Muscle of arm (tissue), 12 donors: ENCODE data around the gene ERC1. TPM values are rescaled to one million over a fixed set of nuclear protein-coding genes. Genes with fewer than 3 reads are reported as not detected.
"Not testable (repeated sequence)": the region's sequence is repeated elsewhere in the genome, so short reads cannot be mapped to it uniquely, and the experiment has no call there.

ENCODE experiments used
- DNase-seq: peaks from one replicate; pipeline ENCODE4 v3.0.0-alpha.2; 2013
- polyA plus RNA-seq, 12 donors: library from polyadenylated mRNA; unstranded; fragments of 120-200 nt; gene quantifications; one replicate each; pipeline ENCODE4 v1.2.1, GENCODE V29; 2013; ENCODE audit not compliant: insufficient read length in 12 of 12

ERC1 gene
- polyA plus RNA-seq, 12 donors, result 23.3 to 33.2 (median 25.5) TPM; not detected in 1

- DNase-seq, result no peak
These were observed 323.5 kb downstream of the ERC1 start for GRCh38 chr12:1314523-1314922.

GRCh38 chr12:1316991-1317390, 326.0 kb downstream of the ERC1 start:
- not testable (repeated sequence) for DNase-seq

- peak; percentile 72 for DNase-seq
These were observed 327.5 kb downstream of the ERC1 start for GRCh38 chr12:1318327-1319031.

DNA sequence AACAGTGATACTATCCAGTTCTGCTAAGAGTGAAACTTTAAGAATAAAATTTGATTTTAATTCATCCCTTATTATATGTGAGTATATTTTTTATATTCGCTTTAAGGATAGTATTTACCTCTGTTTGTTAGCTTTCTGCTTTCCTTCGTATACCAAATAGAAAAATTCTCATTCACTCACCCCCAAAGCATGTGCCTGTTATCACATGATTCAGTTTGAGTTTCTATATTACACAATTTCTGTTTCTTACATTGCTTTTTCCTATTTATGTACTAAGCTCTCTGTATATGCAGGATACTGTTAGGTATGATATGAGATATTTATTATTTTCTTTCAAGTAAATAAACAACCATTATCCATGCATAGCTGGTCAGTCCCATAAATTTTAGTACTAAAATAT, 328.2 kb downstream of the ERC1 start:
- no peak for DNase-seq

DNA sequence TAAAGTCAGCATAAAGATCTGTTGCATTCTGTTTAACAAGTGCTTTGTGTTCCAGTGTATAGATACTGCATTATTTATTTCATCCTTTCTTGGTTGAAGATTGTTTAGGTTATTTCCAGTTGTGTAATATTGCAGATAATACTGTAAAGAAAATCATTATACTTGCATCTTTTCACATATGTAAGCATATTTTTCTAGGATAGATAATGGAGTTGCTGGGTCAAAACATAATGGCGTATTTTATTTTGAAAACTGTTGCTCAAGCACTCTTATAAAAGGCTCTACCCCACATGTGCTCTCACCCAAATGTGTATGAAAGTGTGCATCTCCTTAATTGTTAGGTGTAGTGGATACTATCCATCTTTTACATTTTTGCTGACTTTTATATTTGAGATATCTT, 329.0 kb downstream of the ERC1 start:
- no peak for DNase-seq

GRCh38 chr12:1322821-1323220, 331.8 kb downstream of the ERC1 start:
- DNase-seq, result no peak

DNA sequence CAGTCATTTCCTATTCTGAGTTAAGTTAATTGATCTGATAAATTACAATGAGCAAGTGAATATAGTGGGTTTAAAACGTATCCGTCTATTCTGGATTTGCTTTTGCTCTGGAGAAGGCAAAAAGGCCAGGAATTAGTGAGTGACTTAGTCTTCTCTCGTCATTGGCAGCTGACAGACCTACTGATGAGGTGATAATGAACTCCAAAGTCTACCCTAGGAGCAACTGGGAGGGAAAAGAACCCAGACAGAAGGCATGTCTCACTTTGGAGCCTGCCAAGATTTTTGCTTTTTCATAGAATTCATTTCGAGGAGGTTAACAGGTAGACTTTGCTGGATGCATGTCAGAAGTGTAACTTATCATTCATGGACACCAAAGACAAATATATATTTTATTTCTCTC, 333.1 kb downstream of the ERC1 start:
- no peak for DNase-seq

DNA sequence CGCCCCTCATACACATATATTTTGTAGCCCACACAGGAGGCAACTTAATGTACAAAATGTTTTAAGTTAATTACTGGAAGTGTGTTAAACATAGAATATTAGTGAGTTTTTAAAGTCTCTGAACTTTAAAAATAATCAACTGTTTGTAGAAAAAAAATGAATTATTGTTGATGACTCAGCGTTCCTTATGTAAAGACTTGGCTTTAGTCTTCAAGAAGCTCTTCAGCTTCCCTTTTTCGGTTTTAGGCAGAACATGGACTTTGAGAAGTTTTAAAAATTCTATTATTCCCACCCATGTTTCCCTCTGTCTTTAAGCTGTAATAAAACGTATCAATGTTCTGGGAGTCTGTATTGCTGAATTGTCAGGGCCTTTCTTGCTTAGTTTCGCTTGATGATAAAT, 333.9 kb downstream of the ERC1 start:
- DNase-seq, result no peak

- DNase-seq, result no peak
These were observed 334.6 kb downstream of the ERC1 start for GRCh38 chr12:1325666-1326065.

DNA sequence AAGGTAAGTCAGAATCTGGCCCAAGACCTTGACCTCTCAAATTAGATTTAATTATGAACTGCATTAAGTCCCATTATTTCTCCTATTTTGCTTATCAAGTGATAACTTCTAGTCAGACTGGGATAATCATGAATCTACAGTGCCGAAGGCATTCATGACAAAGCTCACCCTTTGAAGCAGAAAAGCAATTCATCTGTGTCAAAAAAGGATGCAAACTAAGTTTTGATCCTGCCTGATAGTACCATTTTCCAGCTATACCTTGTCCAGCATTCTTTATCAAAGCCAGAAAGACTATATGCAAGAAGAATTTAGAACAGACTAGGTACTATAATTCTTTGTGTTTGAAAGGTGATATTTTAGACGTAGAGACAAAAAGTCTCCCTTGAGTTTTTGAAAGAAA, 335.2 kb downstream of the ERC1 start:
- DNase-seq, result no peak

DNA sequence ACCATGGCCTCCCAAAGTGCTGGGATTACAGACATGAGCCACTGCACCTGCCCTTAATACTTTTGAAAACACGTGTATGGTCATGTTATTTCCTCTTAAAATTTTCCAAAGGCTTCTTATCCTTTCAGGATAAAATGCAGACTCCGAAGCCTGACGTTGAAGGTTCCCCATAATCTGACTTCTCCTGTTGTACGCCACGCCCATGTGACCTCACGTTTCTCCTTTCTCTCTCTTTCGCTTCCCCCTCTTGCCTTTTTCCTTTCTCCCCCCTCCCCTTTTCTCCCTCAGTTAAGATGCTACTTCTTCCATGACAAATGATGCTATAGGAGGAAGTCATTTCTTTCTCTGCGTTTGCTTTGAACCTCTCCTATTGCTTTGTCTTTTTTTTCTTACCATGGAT, 337.4 kb downstream of the ERC1 start:
- DNase-seq, result no peak

DNA sequence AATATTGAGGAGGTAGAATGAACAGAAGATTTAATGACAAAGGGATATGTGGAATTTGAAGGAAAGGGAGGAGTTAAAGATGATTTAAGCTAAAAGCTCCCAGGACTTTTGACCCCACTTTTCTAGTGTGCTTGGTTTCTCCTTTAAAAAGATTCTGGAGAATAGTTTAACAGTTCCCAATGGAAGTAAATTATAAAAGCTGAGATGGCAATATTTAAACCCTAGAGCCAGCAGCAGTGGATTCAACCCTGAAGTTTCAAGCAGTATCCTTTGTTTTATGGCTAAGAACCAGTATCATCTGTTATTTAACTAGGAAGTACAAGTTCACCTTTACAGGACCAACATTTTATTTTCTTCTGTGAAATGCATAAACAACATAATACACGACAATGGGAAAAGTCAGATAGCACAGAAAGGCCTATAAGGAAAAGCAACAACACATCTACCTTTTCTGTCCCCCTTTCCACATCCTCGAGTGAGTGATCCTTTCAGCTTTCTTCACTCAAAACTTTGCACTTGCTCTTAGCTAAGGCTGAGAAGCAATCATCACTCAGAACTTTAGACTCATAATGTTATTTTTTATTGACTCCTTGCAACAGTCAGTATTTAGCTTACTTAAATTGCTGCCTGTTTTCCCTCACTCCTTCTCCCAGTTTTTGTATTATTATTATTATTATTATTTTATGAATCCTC, 338.9 kb downstream of the ERC1 start:
- DNase-seq, result no peak

DNA sequence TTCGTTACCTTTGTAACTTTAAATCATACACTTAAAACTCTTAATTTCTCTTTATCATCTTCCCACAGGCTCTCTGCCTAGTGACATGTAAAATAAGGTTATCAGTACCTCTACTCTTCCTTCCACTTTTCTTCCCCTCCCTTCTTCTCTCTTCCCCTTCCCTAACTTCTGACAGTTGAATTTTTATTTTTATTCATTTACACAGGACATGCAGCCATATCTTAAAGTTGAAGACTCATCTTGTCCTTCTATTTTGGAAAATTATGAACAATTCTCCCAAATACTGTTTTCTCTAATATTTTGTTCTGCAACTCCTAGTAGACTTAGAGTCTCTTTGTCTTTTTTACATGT, 339.4 kb downstream of the ERC1 start:
- DNase-seq, result no peak

- no peak for DNase-seq
These were observed 341.3 kb downstream of the ERC1 start for GRCh38 chr12:1332327-1332726.

GRCh38 chr12:1338483-1339177, 347.6 kb downstream of the ERC1 start:
- DNase-seq, result no peak

GRCh38 chr12:1339178-1339541, 348.1 kb downstream of the ERC1 start:
- DNase-seq, result not testable (repeated sequence)

- no peak for DNase-seq
These were observed 348.7 kb downstream of the ERC1 start for GRCh38 chr12:1339618-1340319.

GRCh38 chr12:1341270-1341669, 350.2 kb downstream of the ERC1 start:
- DNase-seq, result not testable (repeated sequence)

DNA sequence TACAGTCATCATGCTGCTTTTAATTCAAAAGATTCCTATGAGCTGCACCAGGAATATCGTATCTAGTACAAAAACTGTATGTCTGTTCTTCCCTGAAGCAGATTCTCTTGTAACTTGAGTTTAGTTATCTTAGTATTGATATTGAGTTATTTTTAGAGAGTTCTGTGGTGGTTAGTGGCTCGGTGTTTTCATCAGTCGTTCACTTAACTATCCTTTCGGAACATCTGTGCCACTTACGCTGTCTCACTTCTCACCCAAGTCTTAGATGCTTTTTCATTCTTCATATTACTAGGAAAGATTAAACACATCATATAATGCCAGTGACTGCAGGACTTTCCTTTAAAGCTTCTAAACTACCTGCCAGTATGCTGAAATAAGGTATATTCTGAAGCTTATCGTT, 352.4 kb downstream of the ERC1 start:
- DNase-seq, result no peak

GRCh38 chr12:1344245-1344644, 353.2 kb downstream of the ERC1 start:
- no peak for DNase-seq

DNA sequence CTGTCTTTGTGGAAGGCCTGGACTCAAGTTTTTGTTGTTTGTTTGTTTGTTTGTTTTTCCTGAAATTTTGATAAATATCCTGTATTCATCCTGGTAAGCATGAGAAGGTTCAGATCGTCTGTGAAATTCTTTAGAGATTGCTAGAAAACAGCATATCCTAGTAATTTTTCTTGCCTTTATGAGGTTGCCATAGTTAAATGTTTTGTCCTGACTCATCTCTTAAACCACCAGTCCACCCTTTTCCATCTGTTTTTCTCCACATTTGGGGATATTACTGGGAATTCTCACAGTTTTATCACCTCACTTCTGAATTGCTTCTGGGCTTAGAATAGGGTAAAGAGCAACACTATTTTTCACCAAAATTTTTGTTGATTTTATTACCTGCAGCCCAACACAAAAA, 355.1 kb downstream of the ERC1 start:
- no peak for DNase-seq

- DNase-seq, result no peak
These were observed 356.3 kb downstream of the ERC1 start for GRCh38 chr12:1347294-1347693.

GRCh38 chr12:1348606-1349005, 357.6 kb downstream of the ERC1 start:
- DNase-seq, result no peak
